OCI-LY7 (cell line): ENCODE results near the gene CRACDL. TPM values are rescaled to one million over a fixed set of nuclear protein-coding genes. Genes with fewer than 3 reads are reported as not detected.
A peak's percentile ranks its signal among the peaks of the same experiment; 100 is the strongest.

Source experiments
- Bru-seq: library from RNA; stranded (reverse); fragments of 400-500 nt; gene quantifications from one replicate; lab custom pipeline; 2021; lab: Mats Ljungman, UMichigan
- BruChase-seq, 2 experiments: library from RNA; stranded (reverse); fragments of 400-500 nt; gene quantifications; one replicate each; lab custom pipeline; 2021; lab: Mats Ljungman, UMichigan
- BruUV-seq: library from RNA; stranded (reverse); fragments of 400-500 nt; replicated peaks from 2 replicates; lab custom pipeline; 2021; lab: Mats Ljungman, UMichigan
- CTCF ChIA-PET: fragments of 300-600 bp; sonication (Branson Sonifier 250); formaldehyde crosslinking; loops from one replicate; lab custom pipeline; 2022; ENCODE audit warnings: antibody characterized with exemption; ENCODE audit not compliant: unreplicated experiment; lab: Charles Lee
- POLR2A ChIA-PET: fragments of 300-600 bp; sonication (Branson Sonifier 250); formaldehyde crosslinking; loops from one replicate; lab custom pipeline; 2022; ENCODE audit warnings: antibody characterized with exemption; lab: Charles Lee
- DNase-seq: peaks from one replicate; pipeline ENCODE4 v3.0.0-alpha.2; 2015; ENCODE audit warnings: low spot score
- H2AFZ ChIP-seq: fragments of 200-600 bp; sonication (generic), shearing (Covaris generic); 2 replicates; pipeline ENCODE4 v1.6.1; 2014; ENCODE audit warnings: mild to moderate bottlenecking, antibody characterized with exemption, low read length, moderate library complexity
- H3K27ac ChIP-seq: fragments of 200-600 bp; sonication (generic); 2 replicates; pipeline ENCODE4 v1.5.1; 2014; ENCODE audit warnings: mixed run types, low read depth, mild to moderate bottlenecking, moderate library complexity, low read length, inconsistent platforms; ENCODE audit not compliant: poor library complexity, severe bottlenecking
- H3K36me3 ChIP-seq: fragments of 200-600 bp; sonication (generic); 2 replicates; pipeline ENCODE4 v1.6.1; 2014; ENCODE audit warnings: mild to moderate bottlenecking, antibody characterized with exemption, low read length, moderate library complexity, mixed read lengths; ENCODE audit not compliant: insufficient read depth
- H3K4me1 ChIP-seq: fragments of 200-600 bp; sonication (generic); 2 replicates; pipeline ENCODE4 v1.5.1; 2014; ENCODE audit warnings: mild to moderate bottlenecking, low read length; ENCODE audit not compliant: insufficient read depth, poor library complexity, severe bottlenecking
- H3K4me2 ChIP-seq: fragments of 200-600 bp; sonication (generic); 2 replicates; pipeline ENCODE4 v1.6.1; 2014; ENCODE audit warnings: mild to moderate bottlenecking, low read length
- H3K4me3 ChIP-seq: fragments of 200-600 bp; sonication (generic); 2 replicates; pipeline ENCODE4 v1.5.1; 2014; ENCODE audit warnings: mild to moderate bottlenecking, low read depth, low read length; ENCODE audit not compliant: poor library complexity, severe bottlenecking
- H3K79me2 ChIP-seq: fragments of 200-600 bp; sonication (generic); 2 replicates; pipeline ENCODE4 v1.6.1; 2016; ENCODE audit warnings: low read depth, mild to moderate bottlenecking, low read length, moderate library complexity, mixed read lengths; ENCODE audit not compliant: insufficient read depth
- H3K9me2 ChIP-seq: fragments of 200-600 bp; sonication (generic); 2 replicates; pipeline ENCODE4 v1.6.1; 2016; ENCODE audit warnings: mild to moderate bottlenecking, low read length, mixed read lengths; ENCODE audit not compliant: insufficient read depth
- H3K9me3 ChIP-seq: fragments of 200-600 bp; sonication (generic); 2 replicates; pipeline ENCODE4 v1.6.1; 2014; ENCODE audit warnings: mild to moderate bottlenecking, mixed run types, low read length, mixed read lengths
- H4K20me1 ChIP-seq: fragments of 200-600 bp; sonication (generic); 2 replicates; pipeline ENCODE4 v1.6.1; 2014; ENCODE audit warnings: mild to moderate bottlenecking, antibody characterized with exemption, low read length, moderate library complexity, mixed read lengths; ENCODE audit not compliant: insufficient read depth
- EZH2phosphoT487 ChIP-seq: fragments of 200-600 bp; sonication (generic); IDR thresholded peaks from 2 replicates; pipeline ENCODE4 v1.6.1; 2018; ENCODE audit warnings: low read depth, borderline replicate concordance, mild to moderate bottlenecking, mixed run types, antibody characterized with exemption, low read length, moderate library complexity, mixed read lengths
- intact Hi-C: fragments of 100-400 bp; cut with micrococcal nuclease; formaldehyde crosslinking; loops from one replicate; pipeline ENCODE4 v1.10.0; 2022; ENCODE audit not compliant: unreplicated experiment
- long read RNA-seq: library from polyadenylated mRNA; stranded (forward); transcript quantifications from one replicate; pipeline ENCODE4 v2.0.0, GENCODE V29; 2022
- total RNA-seq, 2 experiments: library from RNA; depleted of rRNA in 1 of 2; stranded (reverse); fragments of >200 nt in 1 of 2; shearing (Covaris generic) in 1 of 2; gene quantifications; 2 replicates each; pipeline ENCODE4 v1.2.3, GENCODE V29; 2014 to 2022
- TF ChIP-seq, protein P1 (sequence below): fragments of 200-600 bp; sonication (generic); conservative IDR thresholded peaks from 2 replicates; pipeline ENCODE4 v1.5.1; 2014; ENCODE audit warnings: mild to moderate bottlenecking, antibody characterized with exemption, low read length, moderate library complexity, mixed read lengths

CRACDL gene, protein sequence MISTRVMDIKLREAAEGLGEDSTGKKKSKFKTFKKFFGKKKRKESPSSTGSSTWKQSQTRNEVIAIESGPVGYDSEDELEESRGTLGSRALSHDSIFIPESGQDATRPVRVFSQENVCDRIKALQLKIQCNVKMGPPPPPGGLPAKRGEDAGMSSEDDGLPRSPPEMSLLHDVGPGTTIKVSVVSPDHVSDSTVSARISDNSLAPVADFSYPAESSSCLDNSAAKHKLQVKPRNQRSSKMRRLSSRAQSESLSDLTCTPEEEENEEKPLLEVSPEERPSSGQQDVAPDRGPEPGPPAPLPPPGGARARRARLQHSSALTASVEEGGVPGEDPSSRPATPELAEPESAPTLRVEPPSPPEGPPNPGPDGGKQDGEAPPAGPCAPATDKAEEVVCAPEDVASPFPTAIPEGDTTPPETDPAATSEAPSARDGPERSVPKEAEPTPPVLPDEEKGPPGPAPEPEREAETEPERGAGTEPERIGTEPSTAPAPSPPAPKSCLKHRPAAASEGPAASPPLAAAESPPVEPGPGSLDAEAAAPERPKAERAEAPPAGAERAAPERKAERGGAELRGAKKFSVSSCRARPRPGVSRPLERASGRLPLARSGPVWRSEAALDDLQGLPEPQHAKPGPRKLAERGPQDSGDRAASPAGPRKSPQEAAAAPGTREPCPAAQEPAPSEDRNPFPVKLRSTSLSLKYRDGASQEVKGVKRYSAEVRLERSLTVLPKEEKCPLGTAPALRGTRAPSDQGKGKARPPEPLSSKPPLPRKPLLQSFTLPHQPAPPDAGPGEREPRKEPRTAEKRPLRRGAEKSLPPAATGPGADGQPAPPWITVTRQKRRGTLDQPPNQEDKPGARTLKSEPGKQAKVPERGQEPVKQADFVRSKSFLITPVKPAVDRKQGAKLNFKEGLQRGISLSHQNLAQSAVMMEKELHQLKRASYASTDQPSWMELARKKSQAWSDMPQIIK
- 0.03 TPM in 1 of 2 replicates, not detected in the other for total RNA-seq (2014; rRNA removed; shearing (Covaris generic))
- total RNA-seq (2022) = 0.13 and 0.59 TPM in 2 replicates
- Bru-seq, nascent RNA = percentile 10 among the genes with signal in this experiment
- percentile 11 among the genes with signal in this experiment for BruChase-seq, experiment 1, labeled RNA remaining after a 6-hour chase
- BruChase-seq, experiment 2, labeled RNA remaining after a 2-hour chase = percentile 10 among the genes with signal in this experiment
- long read RNA-seq, partial matches to known transcripts = 0 of 1 reads
- long read RNA-seq, other reads (novel, unspliced or antisense) = 1 of 1 reads

DNA sequence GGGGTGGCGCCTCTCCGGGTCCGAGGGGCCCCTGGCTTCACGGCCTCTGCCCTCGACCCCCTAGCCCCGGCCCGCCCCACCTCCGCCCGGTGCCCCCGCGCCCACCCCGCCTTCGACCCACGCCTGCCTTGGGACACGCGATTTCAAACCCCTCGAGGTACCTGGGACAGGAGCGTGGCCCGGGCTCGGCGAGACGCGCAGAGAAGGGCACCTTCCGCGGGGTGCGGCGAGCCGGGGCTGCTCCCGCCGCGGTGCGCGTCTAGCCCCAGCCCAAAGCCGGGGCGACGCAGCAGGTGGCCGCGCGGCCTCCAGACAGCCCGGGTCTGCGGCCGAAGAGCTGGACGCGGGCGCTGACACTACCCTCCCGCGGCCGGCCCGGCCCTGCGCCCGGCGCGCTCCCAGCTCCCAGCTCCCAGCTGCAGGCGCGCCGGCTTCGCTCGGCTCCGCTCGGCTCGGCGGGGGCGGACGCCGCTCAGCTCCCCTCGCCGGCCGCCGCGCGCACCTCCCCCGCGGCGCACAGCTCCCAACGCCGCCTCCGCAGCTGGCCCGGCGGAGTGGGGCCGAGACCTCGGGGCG lies at the start of gene CRACDL:
CRACDL (minus strand) TSS at position 449 of the 576 bp plus-strand sequence. CDS start 89,425 bp downstream, outside the sequence.
- TF ChIP-seq, protein P1, sequence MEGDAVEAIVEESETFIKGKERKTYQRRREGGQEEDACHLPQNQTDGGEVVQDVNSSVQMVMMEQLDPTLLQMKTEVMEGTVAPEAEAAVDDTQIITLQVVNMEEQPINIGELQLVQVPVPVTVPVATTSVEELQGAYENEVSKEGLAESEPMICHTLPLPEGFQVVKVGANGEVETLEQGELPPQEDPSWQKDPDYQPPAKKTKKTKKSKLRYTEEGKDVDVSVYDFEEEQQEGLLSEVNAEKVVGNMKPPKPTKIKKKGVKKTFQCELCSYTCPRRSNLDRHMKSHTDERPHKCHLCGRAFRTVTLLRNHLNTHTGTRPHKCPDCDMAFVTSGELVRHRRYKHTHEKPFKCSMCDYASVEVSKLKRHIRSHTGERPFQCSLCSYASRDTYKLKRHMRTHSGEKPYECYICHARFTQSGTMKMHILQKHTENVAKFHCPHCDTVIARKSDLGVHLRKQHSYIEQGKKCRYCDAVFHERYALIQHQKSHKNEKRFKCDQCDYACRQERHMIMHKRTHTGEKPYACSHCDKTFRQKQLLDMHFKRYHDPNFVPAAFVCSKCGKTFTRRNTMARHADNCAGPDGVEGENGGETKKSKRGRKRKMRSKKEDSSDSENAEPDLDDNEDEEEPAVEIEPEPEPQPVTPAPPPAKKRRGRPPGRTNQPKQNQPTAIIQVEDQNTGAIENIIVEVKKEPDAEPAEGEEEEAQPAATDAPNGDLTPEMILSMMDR = no peak
- TF ChIP-seq EZH2phosphoT487 = no peak
- Histone ChIP-seq H2AFZ (no peak within 1 kb of the TSS), H3K36me3 (no peaks in the 10 kb centered on the region), H3K4me1 (no peaks in the 10 kb centered on the region), H3K9me3 (no peaks in the 10 kb centered on the region), H3K9me2 (no peaks in the 10 kb centered on the region), H3K27ac (no peak within 1 kb of the TSS), H3K4me2 (no peak within 1 kb of the TSS), H3K4me3 (no peak within 1 kb of the TSS), H3K79me2 (no peaks in the 10 kb centered on the region), H4K20me1 (no peaks in the 10 kb centered on the region)
- CTCF ChIA-PET = no interaction called here
- no peak for DNase-seq
- POLR2A ChIA-PET = interaction anchor here (1.1 kb wide), 1 partner anchor 21 kb away, joined by 3 read pairs; no protein-coding TSS in a partner anchor
- no TSS peak for BruUV-seq
- intact Hi-C loops = no loop called here

DNA sequence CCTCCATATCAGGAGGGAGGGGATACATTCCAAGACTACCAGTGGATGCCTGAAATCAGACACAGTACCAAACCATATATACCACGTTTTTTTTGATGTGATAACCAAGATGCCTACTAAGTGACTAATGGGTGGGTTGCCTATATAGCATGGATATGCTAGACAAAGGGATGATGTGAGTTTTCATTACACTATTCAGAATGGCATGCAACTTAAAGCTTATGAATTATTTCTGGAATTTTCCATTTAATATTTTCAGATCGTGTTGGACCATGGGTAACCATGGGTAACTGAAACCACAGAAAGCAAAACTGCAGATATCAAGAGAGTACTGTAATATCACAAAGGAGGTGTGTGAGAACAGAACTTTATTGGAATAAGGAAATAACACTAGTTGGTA lies 39.6 kb upstream of the CRACDL start:
- H2AFZ ChIP-seq = no peak overlapping the region
- ChIA-PET CTCF (no interaction called here), POLR2A (interaction anchor here (0.5 kb wide), 1 partner anchor 507 kb away, joined by 5 read pairs; no protein-coding TSS in a partner anchor)
- no peak overlapping the region for H3K4me2 ChIP-seq
- no peaks in the 10 kb centered on the region for H3K36me3 ChIP-seq
- H3K79me2 ChIP-seq = no peaks in the 10 kb centered on the region
- no peak overlapping the region for H3K4me3 ChIP-seq
- no peak overlapping the region for H3K27ac ChIP-seq
- BruUV-seq = no TSS peak
- no peaks in the 10 kb centered on the region for H3K9me2 ChIP-seq
- H3K9me3 ChIP-seq = peaks cover 17% of the 10 kb centered on the region
- TF ChIP-seq, protein P1 = no peak
- TF ChIP-seq EZH2phosphoT487 = no peak
- intact Hi-C loops = no loop called here
- H3K4me1 ChIP-seq = no peaks in the 10 kb centered on the region
- H4K20me1 ChIP-seq = no peaks in the 10 kb centered on the region
- no peak for DNase-seq
